Measurements from ENCODE around the gene DNM3. TPM values are rescaled to one million over a fixed set of nuclear protein-coding genes. Genes with fewer than 3 reads are reported as not detected.

DNM3 gene
- total RNA-seq, 1 donor from 2014 or later: 4.7 TPM

DNA sequence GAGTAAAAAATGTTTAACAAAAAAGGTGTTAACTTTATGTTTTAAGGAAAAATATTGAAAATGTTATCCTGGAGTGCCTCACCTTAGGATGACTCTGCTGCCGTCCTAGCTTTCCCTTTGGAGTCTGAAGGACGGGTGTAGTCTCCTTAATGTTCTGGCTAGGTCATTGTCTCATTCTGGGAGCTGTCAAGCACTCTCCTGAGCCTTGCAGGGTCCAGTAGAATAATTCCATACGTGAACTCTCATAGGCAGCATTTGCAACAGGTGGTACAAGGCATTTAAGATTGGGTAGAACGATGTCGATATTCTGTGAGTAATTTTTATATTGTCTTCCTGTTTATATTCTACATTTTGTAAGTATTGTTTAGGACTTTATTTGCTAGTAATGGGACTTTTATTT lies 295.6 kb downstream of the DNM3 start:
- Histone ChIP-seq H3K79me2 (ENCODE audit: insufficient read depth, low read length) (peaks cover 5% of the 10 kb centered on the region), H3K4me2 (ENCODE audit: low read length) (no peak overlapping the region), H2AFZ (ENCODE audit: low read depth, low read length) (no peak overlapping the region), H3K27me3 (ENCODE audit: insufficient read depth, low read length) (no peaks in the 10 kb centered on the region), H3K9ac (ENCODE audit: low read length) (no peak overlapping the region), H4K20me1 (ENCODE audit: insufficient read depth, low read length) (no peaks in the 10 kb centered on the region), H3K27ac (ENCODE audit: low read depth, low read length) (no peak overlapping the region), H3K9me3 (ENCODE audit: insufficient read depth, low read depth, low read length) (no peaks in the 10 kb centered on the region), H3K4me1 (ENCODE audit: insufficient read depth, low read length) (peaks cover 12% of the 10 kb centered on the region), H3K4me3 (ENCODE audit: insufficient read depth, low read depth, low read length) (no peak overlapping the region), H3K36me3 (ENCODE audit: insufficient read depth, low read length) (no peaks in the 10 kb centered on the region)
- Mint-ChIP-seq H3K4me3 (ENCODE audit: unreplicated experiment) (no peak overlapping the region), H3K27ac (ENCODE audit: unreplicated experiment) (peak overlapping the region; percentile 29), H3K27me3 (ENCODE audit: low read depth, unreplicated experiment) (no peaks in the 10 kb centered on the region), H3K36me3 (ENCODE audit: low read depth, unreplicated experiment) (no peaks in the 10 kb centered on the region), H3K9me3 (ENCODE audit: unreplicated experiment) (no peaks in the 10 kb centered on the region), H3K4me1 (ENCODE audit: low read depth, unreplicated experiment) (peaks cover 34% of the 10 kb centered on the region)
- TF ChIP-seq, protein P1, sequence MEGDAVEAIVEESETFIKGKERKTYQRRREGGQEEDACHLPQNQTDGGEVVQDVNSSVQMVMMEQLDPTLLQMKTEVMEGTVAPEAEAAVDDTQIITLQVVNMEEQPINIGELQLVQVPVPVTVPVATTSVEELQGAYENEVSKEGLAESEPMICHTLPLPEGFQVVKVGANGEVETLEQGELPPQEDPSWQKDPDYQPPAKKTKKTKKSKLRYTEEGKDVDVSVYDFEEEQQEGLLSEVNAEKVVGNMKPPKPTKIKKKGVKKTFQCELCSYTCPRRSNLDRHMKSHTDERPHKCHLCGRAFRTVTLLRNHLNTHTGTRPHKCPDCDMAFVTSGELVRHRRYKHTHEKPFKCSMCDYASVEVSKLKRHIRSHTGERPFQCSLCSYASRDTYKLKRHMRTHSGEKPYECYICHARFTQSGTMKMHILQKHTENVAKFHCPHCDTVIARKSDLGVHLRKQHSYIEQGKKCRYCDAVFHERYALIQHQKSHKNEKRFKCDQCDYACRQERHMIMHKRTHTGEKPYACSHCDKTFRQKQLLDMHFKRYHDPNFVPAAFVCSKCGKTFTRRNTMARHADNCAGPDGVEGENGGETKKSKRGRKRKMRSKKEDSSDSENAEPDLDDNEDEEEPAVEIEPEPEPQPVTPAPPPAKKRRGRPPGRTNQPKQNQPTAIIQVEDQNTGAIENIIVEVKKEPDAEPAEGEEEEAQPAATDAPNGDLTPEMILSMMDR (IDR thresholded peaks at IDR 0.05; ENCODE audit: insufficient read depth, low read depth, low read length): no peak
- no peak for TF ChIP-seq EZH2 (IDR thresholded peaks at IDR 0.05; ENCODE audit: insufficient read depth, low read length)
- no peak for FAIRE-seq
- no peak for DNase-seq (ENCODE audit: low read depth)

DNA sequence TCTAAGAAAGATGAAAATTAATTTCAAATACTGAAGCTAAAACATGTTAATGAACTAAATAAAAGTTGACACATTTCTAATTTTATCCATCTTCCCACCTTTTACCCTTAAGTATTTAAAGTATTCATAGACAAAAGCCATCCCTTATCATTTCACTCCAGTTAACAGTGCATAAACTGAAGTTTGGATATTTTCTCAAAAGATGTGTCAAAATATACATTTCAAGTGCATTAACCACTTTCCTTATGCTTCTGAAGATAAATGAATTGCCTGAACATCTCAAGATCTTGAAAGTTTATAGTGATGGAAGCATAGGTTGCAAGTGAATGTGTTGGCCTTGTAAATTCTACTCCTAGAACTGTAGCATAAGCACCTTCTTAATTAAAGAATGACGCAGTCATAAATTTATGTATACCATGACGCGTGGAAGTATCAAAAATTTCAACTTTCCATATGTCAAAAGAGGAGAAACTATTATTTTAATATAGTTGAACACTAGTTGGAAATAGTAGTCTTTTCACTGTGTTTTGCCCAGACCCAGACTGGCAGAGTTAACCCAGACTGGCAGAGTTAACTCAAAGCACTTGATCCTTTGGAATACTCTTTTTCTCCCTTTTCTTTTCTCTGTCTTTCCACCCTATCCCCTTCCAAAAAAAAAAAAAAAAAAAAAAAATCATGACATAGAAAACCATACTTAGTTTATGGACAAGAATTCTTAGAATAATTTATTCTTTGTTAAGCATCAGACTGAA lies 296.6 kb downstream of the DNM3 start:
- FAIRE-seq: peak; percentile 20
- Histone ChIP-seq H3K4me1 (ENCODE audit: insufficient read depth, low read length) (peaks cover 12% of the 10 kb centered on the region), H3K36me3 (ENCODE audit: insufficient read depth, low read length) (no peaks in the 10 kb centered on the region), H4K20me1 (ENCODE audit: insufficient read depth, low read length) (no peaks in the 10 kb centered on the region), H3K27ac (ENCODE audit: low read depth, low read length) (no peak overlapping the region), H3K4me3 (ENCODE audit: insufficient read depth, low read depth, low read length) (no peak overlapping the region), H3K79me2 (ENCODE audit: insufficient read depth, low read length) (peaks cover 13% of the 10 kb centered on the region), H3K4me2 (ENCODE audit: low read length) (no peak overlapping the region), H3K9ac (ENCODE audit: low read length) (no peak overlapping the region), H2AFZ (ENCODE audit: low read depth, low read length) (no peak overlapping the region), H3K27me3 (ENCODE audit: insufficient read depth, low read length) (no peaks in the 10 kb centered on the region), H3K9me3 (ENCODE audit: insufficient read depth, low read depth, low read length) (no peaks in the 10 kb centered on the region)
- H3K9me3 Mint-ChIP-seq (ENCODE audit: unreplicated experiment): no peaks in the 10 kb centered on the region
- no peak for TF ChIP-seq EZH2 (IDR thresholded peaks at IDR 0.05; ENCODE audit: insufficient read depth, low read length)
- TF ChIP-seq, protein P1 (IDR thresholded peaks at IDR 0.05; ENCODE audit: insufficient read depth, low read depth, low read length): no peak
- no peak overlapping the region for H3K4me3 Mint-ChIP-seq (ENCODE audit: unreplicated experiment)
- no peak for DNase-seq (ENCODE audit: low read depth)
- no peak overlapping the region for H3K27ac Mint-ChIP-seq (ENCODE audit: unreplicated experiment)
- peaks cover 35% of the 10 kb centered on the region for H3K4me1 Mint-ChIP-seq (ENCODE audit: low read depth, unreplicated experiment)
- no peaks in the 10 kb centered on the region for H3K27me3 Mint-ChIP-seq (ENCODE audit: low read depth, unreplicated experiment)
- no peaks in the 10 kb centered on the region for H3K36me3 Mint-ChIP-seq (ENCODE audit: low read depth, unreplicated experiment)

DNA sequence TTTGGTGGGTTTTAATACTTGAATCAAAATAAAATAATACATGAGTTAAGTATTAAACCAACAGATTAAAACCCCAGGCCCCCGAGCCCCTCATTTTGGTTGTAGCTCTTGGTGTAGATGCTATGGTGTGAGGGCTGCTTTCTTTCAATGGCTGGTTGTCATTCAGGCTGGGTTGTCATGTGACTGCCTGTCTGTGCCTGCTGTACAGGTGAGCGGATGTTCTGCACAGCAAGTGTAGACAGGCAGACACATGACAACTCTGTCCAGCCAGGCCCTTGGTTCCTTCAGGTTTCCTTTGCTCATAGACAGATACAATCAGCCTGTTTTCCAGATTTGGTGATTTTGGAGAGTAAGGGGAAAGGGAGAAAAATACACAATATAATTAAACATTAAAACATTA lies 297.3 kb downstream of the DNM3 start:
- H3K9ac ChIP-seq (ENCODE audit: low read length): no peak overlapping the region
- peaks cover 42% of the 10 kb centered on the region for H3K4me1 Mint-ChIP-seq (ENCODE audit: low read depth, unreplicated experiment)

More for the DNA sequence above, 297.3 kb downstream of the DNM3 start:
- Histone ChIP-seq H3K27ac (ENCODE audit: low read depth, low read length) (no peak overlapping the region), H3K36me3 (ENCODE audit: insufficient read depth, low read length) (no peaks in the 10 kb centered on the region), H3K4me2 (ENCODE audit: low read length) (no peak overlapping the region), H3K4me1 (ENCODE audit: insufficient read depth, low read length) (peaks cover 15% of the 10 kb centered on the region), H3K79me2 (ENCODE audit: insufficient read depth, low read length) (peaks cover 20% of the 10 kb centered on the region), H3K9me3 (ENCODE audit: insufficient read depth, low read depth, low read length) (no peaks in the 10 kb centered on the region), H3K4me3 (ENCODE audit: insufficient read depth, low read depth, low read length) (no peak overlapping the region), H2AFZ (ENCODE audit: low read depth, low read length) (no peak overlapping the region), H3K27me3 (ENCODE audit: insufficient read depth, low read length) (no peaks in the 10 kb centered on the region), H4K20me1 (ENCODE audit: insufficient read depth, low read length) (no peaks in the 10 kb centered on the region)
- Mint-ChIP-seq H3K27me3 (ENCODE audit: low read depth, unreplicated experiment) (no peaks in the 10 kb centered on the region), H3K9me3 (ENCODE audit: unreplicated experiment) (no peaks in the 10 kb centered on the region), H3K36me3 (ENCODE audit: low read depth, unreplicated experiment) (no peaks in the 10 kb centered on the region), H3K4me3 (ENCODE audit: unreplicated experiment) (no peak overlapping the region), H3K27ac (ENCODE audit: unreplicated experiment) (no peak overlapping the region)
- no peak for FAIRE-seq
- no peak for DNase-seq (ENCODE audit: low read depth)
- TF ChIP-seq EZH2 (IDR thresholded peaks at IDR 0.05; ENCODE audit: insufficient read depth, low read length): no peak
- TF ChIP-seq, protein P1 (IDR thresholded peaks at IDR 0.05; ENCODE audit: insufficient read depth, low read depth, low read length): no peak
